Vagina (tissue), 2 donors: ENCODE measurements around the gene ZNF862. TPM values are rescaled to one million over a fixed set of nuclear protein-coding genes. Genes with fewer than 3 reads are reported as not detected.

Source experiments
- DNase-seq, 2 donors: peaks; one replicate each; pipeline ENCODE4 v3.0.0-alpha.2; 2017; ENCODE audit errors: extremely low spot score in 2 of 2
- H3K27ac ChIP-seq: fragments of 200-600 bp; sonication (generic); one replicate; pipeline ENCODE4 v1.5.1; 2019
- H3K27me3 ChIP-seq: fragments of 200-600 bp; sonication (generic); one replicate; pipeline ENCODE4 v1.5.1; 2019
- H3K36me3 ChIP-seq, 2 donors: fragments of 200-600 bp; sonication (generic); one replicate each; pipeline ENCODE4 v1.5.1; 2017 to 2019
- H3K4me1 ChIP-seq: fragments of 200-600 bp; sonication (generic); one replicate; pipeline ENCODE4 v1.5.1; 2019
- H3K4me3 ChIP-seq, 2 donors: fragments of 200-600 bp; sonication (generic); 1 replicate in 1 of 2; 2 replicates in 1 of 2; pipeline ENCODE4 v1.5.1; 2016 to 2019
- H3K9me3 ChIP-seq: fragments of 200-600 bp; sonication (generic); one replicate; pipeline ENCODE4 v1.5.1; 2019
- CTCF ChIP-seq, 3 experiments: fragments of 450-650 bp in 2 of 3; fragments of 200-600 bp in 1 of 3; sonication (generic) in 1 of 3; IDR thresholded peaks; one replicate each; pipeline ENCODE4 v1.5.1; 2017 to 2019; ENCODE audit warnings: antibody characterized with exemption in 3 of 3, mild to moderate bottlenecking in 2 of 3, moderate library complexity in 2 of 3
- POLR2A ChIP-seq, 2 donors: fragments of 450-650 bp; IDR thresholded peaks; one replicate each; pipeline ENCODE4 v1.6.1; 2017; ENCODE audit warnings: antibody characterized with exemption in 2 of 2, mild to moderate bottlenecking in 2 of 2, moderate library complexity in 2 of 2
- POLR2AphosphoS5 ChIP-seq, 2 donors: sonication (generic); formaldehyde crosslinking; IDR thresholded peaks; one replicate each; pipeline ENCODE4 v1.9.0; 2017; ENCODE audit warnings: antibody characterized with exemption in 2 of 2, mild to moderate bottlenecking in 2 of 2, low read depth in 1 of 2; ENCODE audit not compliant: insufficient read depth in 1 of 2
- intact Hi-C: fragments of 100-400 bp; cut with DNase I; formaldehyde crosslinking; loops from one replicate; pipeline ENCODE4 v1.15.1; 2023
- total RNA-seq: library from RNA; depleted of rRNA; stranded (reverse); fragments of >200 nt; gene quantifications from one replicate; pipeline ENCODE4 v1.2.3, GENCODE V29; 2016

ZNF862 gene
- total RNA-seq, 1 donor from 2014 or later, result 21.1 TPM

DNA sequence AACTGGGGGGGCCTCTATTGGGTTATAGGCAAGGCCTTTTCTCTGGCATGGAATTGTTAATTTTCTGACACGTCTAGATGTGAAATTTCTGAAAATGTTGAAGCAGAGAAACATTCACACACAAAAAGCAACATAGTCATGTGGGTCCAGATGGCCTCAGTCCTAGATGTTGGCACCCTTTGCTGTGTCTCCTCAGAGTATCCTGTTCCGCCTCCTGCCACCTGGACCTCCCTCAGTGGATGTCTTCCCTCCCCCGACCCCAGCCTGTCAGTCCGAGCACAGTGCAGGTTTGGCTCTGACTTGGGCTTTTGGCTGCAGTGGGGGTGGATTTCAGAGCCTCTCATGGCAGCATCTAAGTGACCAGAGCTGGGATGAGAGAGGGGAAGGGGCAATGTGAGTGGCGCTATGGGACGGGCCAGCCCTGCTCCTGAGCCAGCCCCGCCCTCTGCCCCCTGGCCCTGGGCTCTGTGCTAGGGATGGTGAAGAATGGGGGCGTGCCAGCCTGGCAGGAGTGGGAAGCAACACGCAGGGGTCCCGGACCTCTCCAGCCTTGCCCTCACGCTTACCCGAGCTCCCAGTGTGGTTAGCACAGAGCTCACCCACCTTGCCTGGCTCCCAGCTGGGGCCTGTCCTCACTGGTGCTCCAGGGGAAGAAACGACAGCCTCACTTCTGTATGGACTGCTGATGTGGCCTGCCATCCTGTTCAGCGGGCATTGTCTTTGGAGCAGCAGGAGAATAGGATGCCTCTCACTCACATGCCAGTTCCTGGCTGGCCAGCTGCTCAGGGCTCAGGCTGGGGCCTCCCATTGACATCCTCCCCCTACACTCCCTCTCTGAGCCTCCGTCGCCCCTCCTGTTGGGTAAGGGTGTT is 41.8 kb downstream of the ZNF862 start:
- TF ChIP-seq POLR2A (IDR thresholded peaks at IDR 0.05) (no peak), POLR2AphosphoS5 (IDR thresholded peaks at IDR 0.05; ENCODE audit: insufficient read depth in 1 of 2, low read depth in 1 of 2) (no peak), CTCF (IDR thresholded peaks at IDR 0.05) (no peak)
- intact Hi-C loops, result no loop called here

GRCh38 chr7:149880638-149881311 is 42.6 kb downstream of the ZNF862 start:
- H3K9me3 ChIP-seq, result no peaks in the 10 kb centered on the region
- DNase-seq, result no peak
- intact Hi-C loops, result no loop called here
- no peak overlapping the region for H3K4me3 ChIP-seq
- no peaks in the 10 kb centered on the region for H3K27me3 ChIP-seq
- H3K27ac ChIP-seq, result no peak overlapping the region
- no peak for TF ChIP-seq POLR2AphosphoS5 (IDR thresholded peaks at IDR 0.05; ENCODE audit: insufficient read depth in 1 of 2, low read depth in 1 of 2)
- no peak for TF ChIP-seq CTCF (IDR thresholded peaks at IDR 0.05)
- TF ChIP-seq POLR2A (IDR thresholded peaks at IDR 0.05), result no peak
- no peaks in the 10 kb centered on the region for H3K36me3 ChIP-seq
- H3K4me1 ChIP-seq, result no peaks in the 10 kb centered on the region

More for the DNA sequence above, 41.8 kb downstream of the ZNF862 start:
- Histone ChIP-seq H3K27ac (no peak overlapping the region), H3K27me3 (no peaks in the 10 kb centered on the region), H3K4me1 (no peaks in the 10 kb centered on the region), H3K9me3 (no peaks in the 10 kb centered on the region), H3K36me3 (no peaks in the 10 kb centered on the region), H3K4me3 (no peak overlapping the region)
- DNase-seq, result no peak

GRCh38 chr7:149881328-149882247 is 43.4 kb downstream of the ZNF862 start:
- DNase-seq, result no peak
- TF ChIP-seq POLR2A (IDR thresholded peaks at IDR 0.05), result no peak
- no peak for TF ChIP-seq POLR2AphosphoS5 (IDR thresholded peaks at IDR 0.05; ENCODE audit: insufficient read depth in 1 of 2, low read depth in 1 of 2)
- TF ChIP-seq CTCF (IDR thresholded peaks at IDR 0.05), result no peak
- Histone ChIP-seq H3K27me3 (no peaks in the 10 kb centered on the region), H3K4me1 (no peaks in the 10 kb centered on the region), H3K27ac (no peak overlapping the region), H3K9me3 (no peaks in the 10 kb centered on the region), H3K4me3 (no peak overlapping the region), H3K36me3 (no peaks in the 10 kb centered on the region)
- intact Hi-C loops, result no loop called here

- H3K4me1 ChIP-seq, result no peaks in the 10 kb centered on the region
- no peaks in the 10 kb centered on the region for H3K27me3 ChIP-seq
- H3K27ac ChIP-seq, result no peak overlapping the region
- no peaks in the 10 kb centered on the region for H3K36me3 ChIP-seq
- TF ChIP-seq POLR2A (IDR thresholded peaks at IDR 0.05), result no peak
- no peak for TF ChIP-seq POLR2AphosphoS5 (IDR thresholded peaks at IDR 0.05; ENCODE audit: insufficient read depth in 1 of 2, low read depth in 1 of 2)
- intact Hi-C loops, result no loop called here
- no peaks in the 10 kb centered on the region for H3K9me3 ChIP-seq
- peak in 1 of 2 donors; percentile 87 for DNase-seq
- H3K4me3 ChIP-seq, result no peak overlapping the region
Measured at GRCh38 chr7:149882248-149883047, 44.3 kb downstream of the ZNF862 start.
